GM19468 (cell line): Measurements from ENCODE around the gene PTPN7.
"Not testable (repeated sequence)": the region's sequence is repeated elsewhere in the genome, so short reads cannot be mapped to it uniquely, and the experiment has no call there.

Experiments
- ATAC-seq: cut with Tn5 transposase; IDR thresholded peaks from one replicate; pipeline ENCODE4 v1.9.1; 2021; ENCODE audit warnings: mild to moderate bottlenecking, moderate library complexity, moderate number of reproducible peaks; ENCODE audit not compliant: unreplicated experiment; ENCODE audit errors: extremely low read depth

The PTPN7 gene

DNA sequence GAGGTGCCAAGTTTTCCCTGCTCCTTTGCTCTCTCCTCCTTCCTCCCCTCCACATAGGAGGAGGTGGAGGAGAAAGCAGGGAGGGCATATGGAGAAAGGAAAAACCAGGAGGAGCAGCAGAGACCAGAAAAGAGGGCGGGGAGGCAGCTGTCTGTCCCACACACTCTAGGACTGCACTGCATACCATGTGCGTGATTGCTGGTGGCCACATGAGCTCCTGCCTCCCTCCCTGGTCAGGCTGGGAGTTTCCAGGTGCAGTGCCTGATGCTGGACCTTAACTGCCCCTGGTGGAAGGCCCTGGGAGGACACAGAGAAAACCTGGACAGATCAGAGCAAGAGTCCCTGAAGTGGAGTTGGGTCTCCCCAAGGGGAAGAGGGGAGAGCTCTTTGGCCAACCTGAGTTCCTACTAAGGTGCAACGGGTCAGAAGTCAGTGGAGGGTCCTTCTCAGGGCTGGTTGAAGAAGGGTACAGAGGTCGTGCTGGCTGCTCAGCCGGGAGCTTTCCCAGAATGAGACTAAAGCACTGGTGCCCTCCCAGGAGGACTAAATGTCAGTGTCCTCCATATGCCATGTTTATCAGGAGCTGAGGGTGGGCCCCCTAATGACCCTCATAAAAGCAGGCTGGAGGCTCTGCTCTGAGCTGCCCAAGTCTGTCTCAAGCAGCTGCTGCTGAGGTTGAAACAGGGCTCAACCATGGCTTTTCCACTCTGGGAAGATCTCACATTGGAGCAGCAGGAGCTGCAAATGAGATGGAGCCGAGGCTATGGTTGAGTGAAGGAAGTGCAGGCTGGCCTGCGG lies 29.7 kb upstream of the PTPN7 start:
- no peak for ATAC-seq

DNA sequence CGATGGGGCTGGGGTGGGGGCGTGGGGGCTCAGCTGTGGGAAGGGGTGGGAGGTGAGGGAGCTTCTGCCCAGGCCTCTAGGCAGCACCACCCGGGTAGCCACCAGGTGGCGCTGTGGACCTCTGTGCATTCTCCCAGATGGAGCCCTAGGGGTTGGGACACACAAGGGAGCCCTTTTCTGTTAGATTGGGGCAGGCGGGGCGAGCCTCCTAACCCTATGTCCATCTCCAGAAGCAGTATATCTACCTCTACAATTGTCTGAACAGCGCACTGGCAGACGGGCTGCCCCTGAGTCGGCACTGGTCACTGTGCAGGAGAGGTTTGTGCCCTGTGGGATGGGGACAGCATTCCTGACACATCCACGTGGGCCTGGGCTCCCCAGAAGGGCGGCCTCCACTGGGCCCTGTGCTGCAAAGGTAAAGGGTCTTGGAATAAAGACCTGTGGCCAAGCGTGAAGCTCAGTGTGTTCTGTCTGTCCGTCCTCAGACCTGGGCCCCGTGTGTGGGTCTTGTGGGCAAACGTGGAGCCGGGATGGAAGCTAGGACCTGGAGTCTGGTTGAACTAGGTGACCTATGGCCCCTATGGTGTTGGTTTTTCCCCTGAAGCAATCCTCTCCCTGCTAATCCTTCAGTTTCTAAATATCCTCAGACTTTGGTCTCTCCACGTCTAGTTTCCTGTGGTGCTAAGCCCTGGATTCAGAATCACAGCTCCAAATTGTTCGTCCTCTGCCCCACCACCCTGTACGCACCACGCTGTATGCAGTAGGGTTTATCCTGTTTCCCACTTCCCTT lies 28.8 kb upstream of the PTPN7 start:
- no peak for ATAC-seq

DNA sequence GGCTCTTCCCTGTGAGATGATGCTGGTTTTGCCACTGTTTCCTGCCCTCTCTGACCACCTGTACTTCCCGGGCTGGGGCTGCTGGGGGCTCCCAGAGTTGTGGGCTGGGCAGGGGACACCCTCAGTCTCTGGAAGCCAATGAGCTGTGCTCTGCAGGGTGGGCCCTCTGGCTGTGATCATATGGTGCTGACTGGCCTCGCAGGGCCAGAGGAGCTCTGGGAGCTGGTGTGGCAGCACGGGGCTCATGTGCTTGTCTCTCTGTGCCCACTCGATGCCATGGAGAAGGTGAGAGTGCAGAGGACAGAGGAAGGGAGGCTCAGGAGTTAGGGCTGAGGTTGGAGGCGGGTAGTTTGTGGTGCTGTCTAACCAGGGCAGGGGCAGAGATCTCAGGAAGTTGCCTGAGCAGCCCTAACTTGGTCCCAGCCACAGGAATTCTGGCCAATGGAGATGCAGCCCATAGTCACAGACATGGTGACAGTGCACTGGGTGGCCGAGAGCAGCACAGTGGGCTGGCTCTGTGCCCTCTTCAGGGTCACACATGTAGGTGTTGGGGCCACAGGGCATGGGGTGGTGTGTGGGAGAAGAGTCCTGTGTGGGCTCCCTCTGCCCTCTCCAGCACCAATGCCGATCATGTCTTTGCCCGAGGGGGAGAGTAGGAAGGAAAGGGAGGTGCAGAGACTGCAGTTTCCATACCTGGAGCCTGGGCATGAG lies 27.4 kb upstream of the PTPN7 start:
- ATAC-seq: no peak

DNA sequence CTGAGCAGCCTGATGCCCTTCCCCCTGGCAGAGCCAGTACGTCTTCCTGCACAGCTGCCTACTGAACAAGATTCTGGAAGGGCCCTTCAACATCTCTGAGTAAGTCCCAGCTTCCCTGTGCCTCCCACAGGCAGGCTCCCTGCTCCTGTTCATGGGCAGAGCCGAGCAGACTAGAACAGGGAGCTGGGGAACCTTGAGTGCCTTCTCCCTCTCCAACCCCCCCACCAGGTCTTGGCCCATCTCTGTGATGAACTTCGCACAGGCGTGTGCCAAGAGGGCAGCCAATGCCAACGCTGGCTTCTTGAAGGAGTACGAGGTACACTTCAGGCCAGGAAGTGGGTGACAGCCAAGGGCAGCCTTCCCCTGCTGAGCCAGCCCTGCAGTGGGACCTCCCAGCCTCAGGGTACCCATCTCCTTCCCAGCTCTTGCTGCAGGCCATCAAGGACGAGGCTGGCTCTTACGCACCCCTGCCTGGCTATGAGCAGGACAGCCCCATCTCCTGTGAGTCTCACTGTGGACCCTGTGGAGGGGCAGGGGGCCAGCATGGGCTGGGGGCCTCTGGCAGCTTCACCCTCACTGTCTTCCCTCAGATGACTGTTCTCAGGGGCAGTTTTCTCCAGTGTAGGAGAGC lies 26.8 kb upstream of the PTPN7 start:
- ATAC-seq: no peak

DNA sequence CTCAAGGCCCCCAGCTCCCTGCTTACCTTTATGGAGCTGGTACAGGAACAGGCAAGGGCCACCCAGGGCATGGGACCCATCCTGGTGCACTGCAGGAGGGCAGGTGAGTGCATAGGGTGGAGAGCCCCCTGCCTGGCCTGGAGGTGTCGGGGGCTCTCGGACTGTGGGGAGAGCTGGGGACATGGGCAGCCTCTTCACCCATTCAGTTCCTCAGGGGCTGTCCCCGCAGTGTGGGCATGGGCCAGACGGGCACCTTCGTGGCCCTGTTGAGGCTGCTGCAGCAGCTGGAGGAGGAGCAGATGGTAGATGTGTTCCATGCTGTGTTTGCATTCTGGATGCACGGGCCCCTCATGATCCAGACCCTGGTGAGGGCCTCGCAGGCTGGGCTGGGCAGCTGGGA lies 25.9 kb upstream of the PTPN7 start:
- ATAC-seq: no peak

DNA sequence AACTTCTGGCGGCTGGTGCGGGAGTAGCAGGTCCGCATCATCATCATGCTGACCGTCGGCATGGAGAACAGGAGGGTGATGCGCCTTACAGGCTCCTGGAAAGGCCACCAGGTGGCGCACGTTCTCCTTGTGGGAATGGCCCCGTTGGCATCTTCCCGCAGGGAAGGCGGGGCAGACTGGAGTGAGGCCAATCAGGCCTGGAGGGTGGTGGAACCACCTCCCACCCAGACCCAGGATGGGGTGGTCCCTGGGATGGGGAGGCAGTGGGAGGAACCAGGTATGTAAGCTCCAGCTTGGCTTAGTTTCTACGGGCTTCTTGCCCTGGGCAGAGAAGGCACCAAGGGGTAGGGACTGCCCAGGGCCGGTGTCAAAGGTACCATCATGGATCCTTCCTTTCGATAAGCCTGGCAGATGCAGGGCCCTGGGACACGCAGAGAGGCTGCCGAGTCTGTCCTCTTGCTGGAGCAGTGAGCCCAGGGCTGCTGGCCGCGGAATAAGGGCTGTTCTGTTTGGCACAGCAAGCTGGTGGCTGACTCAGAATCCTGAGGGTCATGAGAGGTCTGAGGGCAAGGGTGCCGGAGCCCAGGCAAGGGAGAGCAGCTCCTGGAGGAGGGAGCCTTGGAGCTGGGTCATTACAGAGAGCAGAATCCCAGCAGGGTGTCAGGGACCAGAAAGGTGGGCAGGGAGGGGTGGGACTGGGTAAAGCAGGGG lies 24.5 kb upstream of the PTPN7 start:
- ATAC-seq: no peak

DNA sequence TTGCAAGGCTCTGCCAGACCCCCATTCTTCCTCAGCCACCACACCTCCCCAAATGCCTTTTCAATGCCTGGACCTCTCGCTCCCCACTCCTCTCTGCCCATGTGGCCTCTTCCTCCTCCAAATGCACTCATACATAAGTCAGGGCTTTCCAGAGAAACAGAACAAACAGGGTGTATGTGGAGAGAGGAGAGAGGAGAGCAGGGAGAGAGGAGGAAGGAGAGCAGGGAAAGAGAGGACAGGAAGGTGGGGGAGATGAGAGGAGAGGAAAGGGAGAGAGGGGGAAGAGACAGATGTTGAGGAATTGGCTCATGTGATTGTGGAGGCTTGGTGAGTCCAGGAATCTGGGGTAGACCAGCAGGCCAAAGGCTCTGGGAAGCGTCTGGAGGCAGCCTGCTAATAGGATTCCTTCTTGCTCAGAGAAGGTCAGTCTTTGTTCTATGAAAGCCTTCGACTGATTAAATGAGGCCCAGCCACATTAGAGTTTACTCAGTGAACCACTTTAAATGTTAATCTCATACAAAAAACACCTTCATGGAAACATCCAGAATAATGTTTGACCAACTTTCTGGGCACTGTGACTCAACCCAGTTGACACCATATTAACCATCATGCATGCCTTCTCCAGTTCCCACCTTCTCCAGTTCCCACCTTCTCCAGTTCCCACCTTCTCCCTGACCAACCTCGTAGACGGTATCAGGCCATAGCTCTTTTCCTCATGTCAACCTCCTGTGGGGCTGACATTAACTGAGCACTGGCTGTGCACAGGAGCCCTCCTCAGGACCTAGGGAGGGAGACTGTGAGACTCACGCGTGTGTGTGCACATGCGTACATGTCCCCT lies 21.9 kb upstream of the PTPN7 start:
- no peak for ATAC-seq

DNA sequence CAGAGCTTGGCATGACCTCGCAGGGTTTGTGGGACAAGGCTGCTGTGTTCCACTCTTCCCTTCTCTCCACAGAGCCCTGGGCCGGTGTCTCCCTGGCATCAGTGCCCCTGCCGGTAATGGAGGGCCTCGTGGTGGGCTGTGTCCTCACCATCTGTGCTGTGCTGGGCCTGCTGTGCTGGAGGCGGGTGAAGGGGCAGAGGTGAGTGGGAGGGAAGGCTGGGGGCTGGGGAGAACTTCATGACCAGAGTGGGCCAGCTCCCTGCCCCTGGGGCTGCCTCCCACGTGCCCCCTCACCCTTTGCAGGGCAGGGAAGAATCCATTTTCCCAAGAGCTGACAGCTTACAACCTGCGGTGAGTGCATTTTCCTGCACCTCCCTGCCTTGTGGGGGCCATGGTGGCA lies 21.2 kb upstream of the PTPN7 start:
- no peak for ATAC-seq

DNA sequence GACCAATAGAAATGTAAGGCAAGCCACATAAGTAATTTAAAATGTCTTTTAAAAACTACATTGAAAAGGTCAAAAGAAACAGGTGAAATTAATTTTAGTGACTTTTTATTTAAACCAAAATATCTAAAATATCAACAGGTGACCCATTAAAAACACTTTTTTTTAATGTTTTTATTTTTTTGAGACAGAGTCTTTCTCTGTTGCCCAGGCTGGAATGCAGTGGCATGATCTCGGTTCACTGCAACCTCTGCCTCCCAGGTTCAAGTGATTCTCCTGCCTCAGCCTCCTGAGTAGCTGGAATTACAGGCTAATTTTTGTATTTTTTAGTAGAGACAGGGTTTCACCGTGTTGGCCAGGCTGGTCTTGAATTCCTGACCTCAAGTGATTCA lies 20.3 kb upstream of the PTPN7 start:
- not testable (repeated sequence) for ATAC-seq

DNA sequence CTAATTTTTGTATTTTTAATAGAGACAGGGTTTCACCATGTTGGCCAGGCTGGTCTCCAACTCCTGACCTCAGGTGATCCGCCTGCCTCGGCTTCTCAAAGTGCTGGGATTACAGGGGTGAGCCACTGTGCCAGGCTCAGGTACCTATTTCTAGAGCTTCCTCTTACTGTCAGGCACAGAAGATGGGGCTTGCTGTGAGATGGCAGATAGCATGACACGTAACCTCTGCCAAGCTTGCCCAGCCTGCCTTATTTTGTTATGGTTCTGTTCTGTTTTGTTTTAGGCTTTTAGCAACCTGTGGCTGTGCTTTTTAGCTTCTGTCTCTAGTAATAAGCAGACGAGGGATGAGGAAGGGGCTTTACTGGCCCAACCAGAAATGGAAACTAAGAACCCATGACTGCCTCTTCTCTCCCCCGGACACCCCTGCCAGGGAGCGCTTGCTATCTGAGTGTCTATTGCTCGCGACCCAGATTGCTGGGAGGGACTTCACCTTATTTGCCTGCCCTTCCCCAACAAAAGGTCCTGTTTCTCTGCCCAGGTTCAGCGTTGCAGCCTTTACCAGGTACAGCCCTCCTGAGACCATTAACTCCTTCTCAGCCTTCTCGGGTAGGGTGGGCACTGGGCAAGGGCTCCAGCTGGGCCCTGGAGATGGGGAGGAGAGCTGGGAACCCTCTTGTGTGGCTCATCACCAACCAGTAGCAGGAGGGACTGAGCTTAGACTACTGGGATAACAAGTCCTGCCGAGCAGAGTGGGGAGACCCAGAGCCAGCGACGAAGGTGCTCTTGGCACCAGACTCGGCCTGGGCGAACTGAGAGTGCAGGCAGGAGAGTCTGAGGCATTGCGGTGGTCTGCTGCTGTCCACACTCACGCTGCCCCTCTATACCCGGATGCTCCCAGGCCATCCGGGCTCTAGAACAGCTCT lies 19.7 kb upstream of the PTPN7 start:
- ATAC-seq: no peak

DNA sequence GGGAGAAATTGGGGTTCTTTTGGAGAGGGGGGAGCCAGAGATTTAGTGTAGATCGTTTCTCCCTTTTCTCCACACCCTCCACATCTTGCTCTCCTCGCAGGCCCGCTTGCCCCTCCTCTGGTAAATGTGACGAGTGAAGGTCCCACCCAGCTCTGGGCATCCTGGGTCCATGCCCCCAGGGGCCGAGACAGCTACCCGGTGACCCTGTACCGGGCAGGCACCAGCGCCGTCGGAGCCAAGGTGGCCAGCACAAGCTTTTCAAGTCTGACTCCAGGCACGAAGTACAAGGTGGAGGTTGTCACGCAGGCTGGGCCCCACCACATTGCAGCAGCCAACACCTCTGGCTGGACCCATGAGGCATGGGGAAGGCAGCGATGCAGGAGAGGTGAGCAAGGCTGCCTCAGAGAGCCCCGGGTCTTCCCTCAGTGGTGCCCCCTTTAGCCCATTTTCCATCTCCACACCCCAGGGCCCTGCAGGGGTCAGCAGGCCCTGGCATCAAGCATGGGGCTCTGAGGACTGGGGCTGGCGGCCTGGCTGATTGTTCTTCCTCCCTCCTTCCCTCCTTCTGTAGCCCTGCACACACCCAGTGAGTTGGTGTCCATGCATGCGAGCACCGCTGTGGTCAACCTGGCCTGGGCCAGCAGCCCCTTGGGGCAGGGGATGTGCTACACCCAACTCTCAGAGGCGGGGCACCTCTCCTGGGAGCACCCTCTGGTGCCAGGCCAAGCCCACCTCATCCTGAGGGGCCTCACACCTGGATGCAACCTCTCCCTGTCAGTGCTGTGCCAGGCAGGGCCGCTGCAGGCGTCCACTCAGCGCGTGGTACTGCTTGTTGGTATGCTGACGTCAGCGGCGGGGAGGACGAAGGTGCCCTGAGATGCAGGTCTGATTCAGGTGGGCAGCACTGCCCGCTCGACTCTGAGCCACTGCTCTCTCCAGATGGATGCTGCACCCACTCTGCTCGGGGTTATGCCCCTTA lies 16.8 kb upstream of the PTPN7 start:
- ATAC-seq: no peak

DNA sequence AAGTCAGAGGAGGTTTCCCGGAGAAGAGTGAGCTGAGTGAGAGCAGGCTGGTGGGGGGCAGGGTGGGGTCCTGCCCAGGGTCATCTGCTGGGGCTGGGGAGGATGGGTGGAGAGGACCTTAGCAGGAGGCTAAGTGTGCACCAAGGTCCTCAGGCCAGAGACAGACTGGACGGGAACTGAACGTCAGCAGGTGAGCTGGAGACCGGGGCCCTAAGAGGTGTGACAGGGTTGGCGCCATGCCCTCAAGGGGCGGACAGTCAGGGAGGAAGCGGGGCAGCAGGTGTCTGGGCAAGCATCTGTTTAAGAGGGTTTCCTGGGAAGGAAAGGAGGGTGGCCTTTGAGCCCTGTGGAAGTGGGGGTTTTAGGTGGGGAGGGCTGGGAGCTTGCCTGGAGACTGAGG lies 13.6 kb upstream of the PTPN7 start:
- no peak for ATAC-seq

DNA sequence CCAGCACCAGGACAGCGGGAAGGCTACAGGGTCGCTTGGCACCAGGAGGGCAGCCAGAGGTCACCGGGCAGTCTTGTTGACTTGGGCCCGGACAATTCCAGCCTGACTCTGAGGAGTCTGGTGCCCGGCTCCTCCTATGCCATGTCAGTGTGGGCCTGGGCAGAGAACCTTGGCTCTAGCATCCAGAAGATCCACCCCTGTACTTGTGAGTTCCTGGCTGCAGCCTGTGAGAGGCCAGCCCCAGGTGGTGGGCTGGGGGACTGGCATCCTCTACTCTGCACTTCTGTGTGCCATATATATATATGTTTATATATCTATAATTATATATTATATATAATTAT lies 11.6 kb upstream of the PTPN7 start:
- no peak for ATAC-seq

DNA sequence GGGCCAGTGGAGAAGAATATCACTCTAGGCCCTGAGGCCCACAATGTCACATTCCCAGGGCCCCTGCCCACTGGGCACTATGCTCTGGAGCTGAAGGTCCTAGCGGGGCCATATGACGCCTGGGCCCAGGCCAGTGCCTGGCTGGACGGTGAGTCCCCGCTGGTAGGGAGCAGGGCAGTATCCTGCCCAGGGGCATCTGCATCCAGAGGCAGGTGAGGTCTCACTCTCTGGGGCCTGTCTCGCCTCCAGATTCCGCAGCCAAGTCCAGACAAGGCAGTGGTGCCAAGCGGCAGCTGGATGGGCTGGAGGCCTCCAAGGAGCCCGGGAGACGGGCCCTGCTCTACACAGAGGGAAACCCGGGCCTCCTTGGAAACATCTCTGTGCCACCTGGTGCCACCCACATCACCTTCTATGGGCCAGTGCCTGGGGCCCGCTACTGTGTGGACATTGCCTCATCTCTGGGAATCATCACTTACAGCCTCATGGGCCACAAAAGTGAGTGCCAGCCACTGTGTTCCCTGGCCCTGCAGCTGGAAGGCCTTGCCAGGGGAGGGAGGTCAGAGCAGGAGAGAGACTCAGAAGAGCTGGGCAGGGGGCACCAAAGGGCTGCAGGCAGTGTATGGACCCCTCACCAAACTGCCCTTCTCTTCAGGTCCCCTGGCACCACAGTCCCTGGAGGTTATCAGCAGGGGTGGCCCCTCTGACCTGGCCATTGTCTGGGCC lies 11.1 kb upstream of the PTPN7 start:
- ATAC-seq: no peak

DNA sequence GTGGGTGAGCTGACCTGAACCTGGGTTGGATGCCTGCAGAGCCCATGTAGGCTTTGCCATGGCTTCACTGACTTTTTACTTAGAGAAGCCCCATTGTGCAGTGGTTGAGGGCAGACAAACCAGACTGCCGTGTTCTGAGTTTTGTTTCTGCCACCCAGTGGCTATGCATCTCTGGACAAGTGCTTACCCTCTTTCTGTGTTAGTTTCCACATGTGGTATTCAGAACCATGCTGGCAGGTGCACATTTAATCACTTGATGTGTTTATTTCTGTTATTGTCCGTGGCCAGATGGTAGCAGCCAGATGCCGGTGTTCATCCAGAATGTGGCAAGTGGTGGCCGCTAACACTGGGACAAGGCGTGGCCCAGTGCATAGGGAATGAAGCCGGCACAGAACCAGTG lies 10.3 kb upstream of the PTPN7 start:
- ATAC-seq: no peak

DNA sequence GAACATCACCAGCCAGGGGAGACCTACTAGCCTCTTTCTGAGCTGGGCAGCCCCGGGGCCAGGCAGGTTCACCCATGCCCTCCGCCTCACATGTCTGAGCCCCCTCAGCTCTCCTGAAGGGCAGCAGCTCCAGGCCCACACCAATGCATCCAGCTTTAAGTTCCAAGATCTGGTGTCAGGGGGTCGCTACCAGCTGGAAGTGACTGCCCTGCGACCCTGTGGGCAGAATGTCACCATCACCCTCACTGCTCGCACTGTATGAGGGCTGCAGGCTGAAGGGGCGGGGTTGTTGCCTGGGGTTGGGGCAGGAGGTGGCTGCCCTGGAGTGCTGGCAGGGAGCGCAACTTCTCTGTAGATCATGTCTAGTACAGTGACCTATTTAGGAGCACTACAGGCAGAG lies 8.5 kb upstream of the PTPN7 start:
- no peak for ATAC-seq
